IMR-90 (cell line): ENCODE data around the gene PLOD1.
"Not testable (repeated sequence)": the region's sequence is repeated elsewhere in the genome, so short reads cannot be mapped to it uniquely, and the experiment has no call there.

Experiments used
- BHLHE40 ChIP-seq: fragments of 150-350 bp; IDR thresholded peaks from 2 replicates; pipeline ENCODE4 v1.6.1; 2016; ENCODE audit warnings: mild to moderate bottlenecking, low read depth, low read length
- CEBPB ChIP-seq: IDR thresholded peaks from 2 replicates; pipeline ENCODE4 v1.6.1; 2012; ENCODE audit warnings: low read depth, low read length, improper control_type of control experiment
- CHD1 ChIP-seq: IDR thresholded peaks from 2 replicates; pipeline ENCODE4 v1.6.1; 2012; ENCODE audit warnings: low read depth, low read length, improper control_type of control experiment
- MAZ ChIP-seq: IDR thresholded peaks from 2 replicates; pipeline ENCODE4 v1.6.1; 2012; ENCODE audit warnings: low read depth, mild to moderate bottlenecking, low read length, improper control_type of control experiment, moderate library complexity, borderline replicate concordance
- MXI1 ChIP-seq: IDR thresholded peaks from 2 replicates; pipeline ENCODE4 v1.6.1; 2012; ENCODE audit warnings: low read depth, mild to moderate bottlenecking, low read length, moderate library complexity, borderline replicate concordance
- NFE2L2 ChIP-seq: fragments of 150-350 bp; IDR thresholded peaks from 2 replicates; pipeline ENCODE4 v1.6.1; 2016; ENCODE audit warnings: low read depth, mild to moderate bottlenecking, low read length
- POLR2A ChIP-seq: IDR thresholded peaks from 2 replicates; pipeline ENCODE4 v1.6.1; 2012; ENCODE audit warnings: mild to moderate bottlenecking, low read depth, low read length
- RAD21 ChIP-seq: IDR thresholded peaks from 2 replicates; pipeline ENCODE4 v1.6.1; 2012; ENCODE audit warnings: low read length, improper control_type of control experiment
- RCOR1 ChIP-seq: IDR thresholded peaks from 2 replicates; pipeline ENCODE4 v1.6.1; 2012; ENCODE audit warnings: mild to moderate bottlenecking, low read length, improper control_type of control experiment; ENCODE audit not compliant: insufficient replicate concordance
- SMC3 ChIP-seq: fragments of 150-350 bp; IDR thresholded peaks from 2 replicates; pipeline ENCODE4 v1.6.1; 2016; ENCODE audit warnings: low read depth, mild to moderate bottlenecking, antibody characterized with exemption, low read length, moderate library complexity
- TF ChIP-seq, protein P1 (sequence below): conservative IDR thresholded peaks from 2 replicates; pipeline ENCODE4 v1.5.1; 2012; ENCODE audit warnings: mild to moderate bottlenecking, low read depth, low read length, improper control_type of control experiment
- TF ChIP-seq, protein P2 (sequence below): fragments of 150-350 bp; IDR thresholded peaks from 2 replicates; pipeline ENCODE4 v1.6.1; 2017; ENCODE audit warnings: mild to moderate bottlenecking, antibody characterized with exemption, low read length, low read depth

DNA sequence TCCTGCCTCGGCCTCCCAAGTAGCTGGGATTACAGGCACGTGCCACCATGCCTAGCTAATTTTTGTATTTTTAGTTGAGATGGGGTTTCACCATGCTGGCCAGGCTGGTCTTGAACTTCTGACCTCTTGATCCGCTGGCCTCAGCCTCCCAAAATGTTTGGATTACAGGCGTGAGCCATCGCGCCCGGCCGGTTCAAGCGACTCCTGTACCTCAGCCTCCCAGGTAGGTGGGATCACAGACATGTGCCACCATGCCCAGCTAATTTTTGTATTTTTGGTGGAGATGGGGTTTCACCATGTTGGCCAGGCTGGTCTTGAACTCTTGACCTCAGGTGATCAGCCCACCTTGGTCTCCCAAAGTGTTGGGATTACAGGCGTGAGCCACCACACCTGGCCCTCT is 1.2 kb downstream of the PLOD1 start:
- TF ChIP-seq, protein P1, sequence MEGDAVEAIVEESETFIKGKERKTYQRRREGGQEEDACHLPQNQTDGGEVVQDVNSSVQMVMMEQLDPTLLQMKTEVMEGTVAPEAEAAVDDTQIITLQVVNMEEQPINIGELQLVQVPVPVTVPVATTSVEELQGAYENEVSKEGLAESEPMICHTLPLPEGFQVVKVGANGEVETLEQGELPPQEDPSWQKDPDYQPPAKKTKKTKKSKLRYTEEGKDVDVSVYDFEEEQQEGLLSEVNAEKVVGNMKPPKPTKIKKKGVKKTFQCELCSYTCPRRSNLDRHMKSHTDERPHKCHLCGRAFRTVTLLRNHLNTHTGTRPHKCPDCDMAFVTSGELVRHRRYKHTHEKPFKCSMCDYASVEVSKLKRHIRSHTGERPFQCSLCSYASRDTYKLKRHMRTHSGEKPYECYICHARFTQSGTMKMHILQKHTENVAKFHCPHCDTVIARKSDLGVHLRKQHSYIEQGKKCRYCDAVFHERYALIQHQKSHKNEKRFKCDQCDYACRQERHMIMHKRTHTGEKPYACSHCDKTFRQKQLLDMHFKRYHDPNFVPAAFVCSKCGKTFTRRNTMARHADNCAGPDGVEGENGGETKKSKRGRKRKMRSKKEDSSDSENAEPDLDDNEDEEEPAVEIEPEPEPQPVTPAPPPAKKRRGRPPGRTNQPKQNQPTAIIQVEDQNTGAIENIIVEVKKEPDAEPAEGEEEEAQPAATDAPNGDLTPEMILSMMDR, result not testable (repeated sequence)
- TF ChIP-seq POLR2A, MAZ, SMC3, MXI1, NFE2L2, CHD1, RCOR1, CEBPB, BHLHE40, RAD21: not testable (repeated sequence)
- TF ChIP-seq, protein P2, sequence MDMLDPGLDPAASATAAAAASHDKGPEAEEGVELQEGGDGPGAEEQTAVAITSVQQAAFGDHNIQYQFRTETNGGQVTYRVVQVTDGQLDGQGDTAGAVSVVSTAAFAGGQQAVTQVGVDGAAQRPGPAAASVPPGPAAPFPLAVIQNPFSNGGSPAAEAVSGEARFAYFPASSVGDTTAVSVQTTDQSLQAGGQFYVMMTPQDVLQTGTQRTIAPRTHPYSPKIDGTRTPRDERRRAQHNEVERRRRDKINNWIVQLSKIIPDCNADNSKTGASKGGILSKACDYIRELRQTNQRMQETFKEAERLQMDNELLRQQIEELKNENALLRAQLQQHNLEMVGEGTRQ, result not testable (repeated sequence)
